HG03139 (cell line): Measurements from ENCODE around the gene UNC5A.

ENCODE experiments used
- ATAC-seq: cut with Tn5 transposase; IDR thresholded peaks from one replicate; pipeline ENCODE4 v1.9.1; 2021; ENCODE audit not compliant: unreplicated experiment

UNC5A gene

DNA sequence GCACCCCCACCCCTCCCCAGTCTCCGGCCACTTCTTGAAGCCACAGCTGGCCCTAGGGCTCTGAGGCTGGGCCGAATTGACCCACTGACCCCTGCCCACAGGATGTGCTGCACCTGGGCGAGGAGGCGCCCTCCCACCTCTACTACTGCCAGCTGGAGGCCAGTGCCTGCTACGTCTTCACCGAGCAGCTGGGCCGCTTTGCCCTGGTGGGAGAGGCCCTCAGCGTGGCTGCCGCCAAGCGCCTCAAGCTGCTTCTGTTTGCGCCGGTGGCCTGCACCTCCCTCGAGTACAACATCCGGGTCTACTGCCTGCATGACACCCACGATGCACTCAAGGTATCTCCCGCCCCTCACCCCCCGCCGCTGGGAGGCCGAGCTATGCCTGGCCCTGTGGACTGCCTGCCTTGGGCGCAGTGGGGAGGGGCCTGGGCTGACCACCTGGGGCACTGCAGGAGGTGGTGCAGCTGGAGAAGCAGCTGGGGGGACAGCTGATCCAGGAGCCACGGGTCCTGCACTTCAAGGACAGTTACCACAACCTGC lies 67.5 kb downstream of the UNC5A start:
- ATAC-seq: no peak

DNA sequence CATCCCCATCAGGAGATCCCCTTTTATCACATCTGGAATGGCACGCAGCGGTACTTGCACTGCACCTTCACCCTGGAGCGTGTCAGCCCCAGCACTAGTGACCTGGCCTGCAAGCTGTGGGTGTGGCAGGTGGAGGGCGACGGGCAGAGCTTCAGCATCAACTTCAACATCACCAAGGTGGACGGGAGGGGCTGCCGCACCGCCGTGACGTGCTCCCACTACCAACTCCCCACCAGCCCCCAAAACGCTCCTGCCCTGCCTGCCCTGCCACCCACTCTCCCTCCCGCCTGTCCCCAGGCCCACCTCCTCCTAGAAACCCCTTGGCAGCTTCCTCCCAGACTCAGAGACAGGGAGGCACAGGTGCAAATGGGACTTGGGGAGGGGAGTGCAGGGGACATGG lies 68.1 kb downstream of the UNC5A start:
- no peak for ATAC-seq

DNA sequence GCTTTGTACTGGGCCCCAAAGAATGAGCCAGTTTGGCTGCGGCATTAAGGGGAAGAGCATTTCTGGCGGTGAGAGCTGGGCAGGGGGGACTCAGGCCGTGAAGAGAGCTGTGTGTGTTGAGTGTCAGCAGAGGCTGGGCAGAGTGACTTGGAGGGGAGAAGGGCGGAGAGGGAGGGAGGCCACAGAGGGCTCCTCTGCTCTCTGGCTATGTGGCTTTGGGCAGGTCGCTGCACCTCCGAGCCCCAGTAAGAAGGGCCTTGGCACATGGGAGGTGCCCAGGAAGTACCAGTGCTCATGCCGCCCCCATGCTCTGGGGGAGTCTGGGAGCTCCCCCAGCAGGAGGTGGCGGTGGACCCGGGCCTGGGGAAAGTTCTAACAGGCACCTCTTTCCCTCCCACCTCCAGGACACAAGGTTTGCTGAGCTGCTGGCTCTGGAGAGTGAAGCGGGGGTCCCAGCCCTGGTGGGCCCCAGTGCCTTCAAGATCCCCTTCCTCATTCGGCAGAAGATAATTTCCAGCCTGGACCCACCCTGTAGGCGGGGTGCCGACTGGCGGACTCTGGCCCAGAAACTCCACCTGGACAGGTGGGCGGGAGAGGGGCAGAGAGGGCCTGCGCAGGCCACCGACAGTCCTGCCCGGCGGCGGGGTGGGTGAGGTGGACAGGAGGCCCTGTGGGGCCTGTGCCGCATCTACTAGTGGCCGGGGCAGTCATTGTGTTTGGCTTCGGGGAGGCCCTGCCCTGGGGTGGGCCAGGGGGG lies 68.7 kb downstream of the UNC5A start:
- no peak for ATAC-seq

DNA sequence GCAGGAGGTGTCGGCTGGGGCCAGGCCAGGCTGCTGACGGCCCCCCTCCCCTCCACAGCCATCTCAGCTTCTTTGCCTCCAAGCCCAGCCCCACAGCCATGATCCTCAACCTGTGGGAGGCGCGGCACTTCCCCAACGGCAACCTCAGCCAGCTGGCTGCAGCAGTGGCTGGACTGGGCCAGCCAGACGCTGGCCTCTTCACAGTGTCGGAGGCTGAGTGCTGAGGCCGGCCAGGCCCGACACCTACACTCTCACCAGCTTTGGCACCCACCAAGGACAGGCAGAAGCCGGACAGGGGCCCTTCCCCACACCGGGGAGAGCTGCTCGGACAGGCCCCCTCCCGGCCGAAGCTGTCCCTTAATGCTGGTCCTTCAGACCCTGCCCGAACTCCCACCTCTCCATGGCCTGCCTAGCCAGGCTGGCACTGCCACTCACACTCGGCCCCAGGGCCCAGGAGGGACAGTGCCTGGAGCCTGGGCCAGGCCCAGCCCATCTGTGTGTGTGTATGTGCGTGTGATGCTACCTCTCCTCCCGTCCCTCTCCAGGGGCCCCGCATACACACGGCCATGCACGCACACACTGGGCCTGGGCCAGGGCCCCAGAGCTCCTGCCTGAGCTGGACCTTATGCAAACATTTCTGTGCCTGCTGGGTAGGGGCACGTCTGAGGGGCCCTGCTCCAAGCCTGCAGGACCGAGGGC lies 69.5 kb downstream of the UNC5A start:
- no peak for ATAC-seq

DNA sequence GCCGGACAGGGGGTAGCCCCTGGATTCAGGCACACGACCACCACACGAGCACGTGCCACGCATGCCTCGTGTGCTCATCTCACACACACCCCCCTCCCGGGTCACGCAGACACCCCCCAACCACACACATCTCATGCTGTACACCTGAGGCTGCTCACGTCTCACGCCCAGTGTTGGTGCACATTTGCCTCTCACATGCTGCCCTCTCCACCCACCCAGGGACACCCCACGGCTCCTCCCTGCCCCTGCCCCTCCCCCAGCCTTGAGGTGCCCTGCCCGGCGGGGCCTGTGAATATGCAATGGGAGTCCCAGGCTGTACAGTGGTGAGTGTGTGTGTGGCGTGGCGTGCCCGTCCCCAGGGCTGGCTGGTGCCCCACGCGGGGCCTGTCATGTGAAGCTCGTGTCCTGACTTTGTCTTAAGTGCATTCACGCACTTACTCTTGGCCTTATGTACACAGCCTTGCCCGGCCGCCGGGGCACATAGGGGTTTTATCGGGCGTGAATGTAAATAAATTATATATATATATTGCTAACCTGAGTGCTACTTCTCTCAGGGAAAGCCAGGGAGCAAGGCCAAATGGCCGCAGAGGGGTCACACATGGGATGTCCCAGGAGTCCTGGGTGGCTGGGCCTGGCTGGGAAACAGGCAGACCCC lies 70.1 kb downstream of the UNC5A start:
- ATAC-seq: no peak

DNA sequence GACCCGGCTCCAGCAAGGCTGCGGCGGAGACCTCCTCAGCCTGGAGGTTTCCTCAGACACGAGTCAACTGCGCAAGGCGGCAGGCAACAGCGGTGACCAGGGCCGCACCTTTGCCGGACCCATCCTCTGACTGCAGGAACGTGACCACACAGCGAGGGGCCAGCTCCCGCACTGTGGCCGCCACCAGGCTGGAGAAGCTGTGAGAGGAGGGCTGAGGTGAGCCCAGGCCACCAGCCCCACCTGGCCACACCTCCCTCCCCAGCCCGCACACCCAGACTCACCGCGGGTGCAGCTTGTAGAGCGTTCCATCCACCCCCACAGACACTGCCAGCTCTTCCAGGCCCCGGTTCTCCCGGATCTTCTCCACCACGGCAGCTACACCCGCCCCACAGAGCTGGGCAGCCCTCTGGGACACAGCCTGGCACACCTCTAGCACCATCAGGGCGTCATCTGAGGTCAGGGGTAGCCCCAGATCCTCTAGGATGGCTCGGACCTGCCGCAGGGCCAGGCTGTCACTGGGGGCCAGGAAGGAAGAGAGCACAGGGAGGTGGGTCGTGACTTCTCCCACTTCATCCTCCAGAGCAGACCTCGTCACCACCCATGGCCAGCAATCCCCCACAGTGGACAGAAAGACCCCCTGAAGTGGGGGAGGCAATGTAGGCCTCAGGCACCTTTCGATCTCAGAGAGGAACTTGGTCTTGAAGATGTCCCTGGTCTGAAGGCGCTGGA lies 70.8 kb downstream of the UNC5A start:
- ATAC-seq: no peak

DNA sequence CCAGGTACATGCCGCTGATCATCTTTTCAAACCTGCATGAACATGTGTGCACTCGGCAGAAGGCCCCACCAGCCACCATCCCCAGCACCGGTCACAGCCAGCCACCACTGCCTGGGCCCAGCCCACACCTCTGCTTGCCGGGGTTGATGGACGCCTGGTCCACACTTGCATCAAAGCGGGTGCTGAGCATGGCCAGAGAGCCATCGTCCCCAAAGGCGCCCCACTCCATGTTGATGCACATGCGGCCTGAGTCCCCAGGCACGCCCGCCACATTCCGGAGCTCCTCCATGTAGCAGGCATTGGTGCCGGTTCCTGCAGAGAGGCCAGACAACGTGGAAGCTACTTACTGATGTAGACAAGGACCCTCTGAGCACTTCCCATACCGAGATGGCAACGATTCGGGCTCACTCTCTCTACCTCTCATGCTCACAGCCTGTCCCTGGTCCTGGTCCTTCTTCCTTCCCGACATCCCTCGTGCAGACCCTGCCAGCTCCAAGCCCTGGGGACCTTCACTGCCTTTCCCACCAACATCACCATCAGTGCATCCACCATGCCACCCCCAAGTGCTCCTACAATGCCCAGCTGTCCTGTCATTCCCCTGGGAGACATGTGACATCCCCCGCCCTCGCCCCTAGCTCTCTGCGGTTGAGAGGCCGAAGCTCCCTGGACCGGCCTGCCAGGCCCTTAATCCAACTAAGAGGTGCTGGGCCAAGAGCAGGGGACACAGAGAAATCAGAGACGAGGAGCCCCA lies 71.6 kb downstream of the UNC5A start:
- no peak for ATAC-seq

DNA sequence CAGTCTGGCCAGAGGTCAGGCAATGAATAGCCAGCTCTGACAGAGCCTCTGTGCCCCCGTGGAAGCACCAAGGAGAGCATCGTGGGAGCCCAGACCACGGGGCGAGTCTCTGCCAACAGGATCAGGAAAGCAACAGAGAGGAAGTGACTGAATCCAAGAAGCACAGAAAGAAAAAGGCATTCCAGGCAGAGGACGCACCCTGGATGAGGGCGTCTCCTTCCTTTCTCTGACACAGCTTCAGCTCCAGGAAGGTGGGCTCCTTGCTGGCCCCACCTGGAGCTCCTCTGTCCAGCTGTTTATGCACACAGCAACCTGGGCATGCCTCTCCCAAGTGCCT lies 72.2 kb downstream of the UNC5A start:
- ATAC-seq: no peak

DNA sequence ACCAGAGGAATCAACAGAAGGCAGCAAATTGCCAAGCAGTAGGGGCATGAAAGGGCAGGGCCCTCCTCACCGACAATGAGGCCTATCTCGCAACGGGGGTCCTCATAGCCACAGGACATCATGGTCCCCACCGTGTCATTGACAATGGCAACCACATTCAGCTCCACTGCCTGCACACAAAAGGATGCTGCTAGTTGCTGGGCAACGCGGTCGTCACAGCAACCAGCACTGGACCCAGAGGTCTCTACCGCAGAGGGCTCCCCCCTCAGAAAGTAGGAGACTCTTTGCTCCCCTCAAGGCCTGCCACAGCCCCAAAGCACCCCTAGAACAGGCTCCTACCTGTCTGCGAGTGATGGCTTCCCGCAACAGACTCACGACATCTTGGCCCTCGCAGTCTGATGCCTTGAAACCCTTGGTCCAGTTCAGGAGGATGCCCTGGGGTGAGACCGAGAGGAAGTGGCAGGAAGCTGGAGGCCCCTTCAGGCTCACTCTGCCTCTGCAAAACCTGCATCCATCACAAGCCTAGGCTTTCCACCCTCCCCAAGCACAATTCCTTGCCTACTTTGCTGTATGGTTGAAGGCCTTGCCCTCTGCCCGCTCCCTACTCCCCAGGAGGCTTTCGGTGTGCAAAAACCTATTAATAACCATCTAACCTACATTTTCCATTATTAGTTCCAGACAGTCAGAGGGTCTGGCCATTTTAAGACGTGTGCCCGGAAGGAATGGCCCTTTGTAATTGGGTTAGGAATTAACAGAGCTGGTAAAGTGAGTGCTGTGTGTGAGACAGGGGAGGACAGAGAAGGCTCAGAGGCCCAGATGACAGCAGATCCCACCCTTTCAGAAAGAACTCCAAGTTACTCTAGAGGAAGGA lies 73.6 kb downstream of the UNC5A start:
- no peak for ATAC-seq

DNA sequence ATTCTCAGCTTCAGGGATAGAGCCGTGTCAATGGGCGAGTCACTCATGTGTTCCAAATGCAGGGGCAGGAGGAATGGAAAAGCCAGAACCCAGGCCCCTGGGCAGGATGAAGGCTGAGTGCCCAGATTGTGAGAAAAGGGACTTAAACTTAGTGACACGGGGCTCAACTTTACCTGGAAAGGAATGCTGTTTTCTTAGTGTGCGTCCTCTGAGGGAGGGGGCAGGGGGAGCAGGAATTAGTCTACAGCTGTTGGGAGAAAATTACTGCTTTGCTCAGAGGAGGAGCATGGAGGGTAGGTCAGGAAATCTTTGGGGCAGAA lies 74.2 kb downstream of the UNC5A start:
- no peak for ATAC-seq

DNA sequence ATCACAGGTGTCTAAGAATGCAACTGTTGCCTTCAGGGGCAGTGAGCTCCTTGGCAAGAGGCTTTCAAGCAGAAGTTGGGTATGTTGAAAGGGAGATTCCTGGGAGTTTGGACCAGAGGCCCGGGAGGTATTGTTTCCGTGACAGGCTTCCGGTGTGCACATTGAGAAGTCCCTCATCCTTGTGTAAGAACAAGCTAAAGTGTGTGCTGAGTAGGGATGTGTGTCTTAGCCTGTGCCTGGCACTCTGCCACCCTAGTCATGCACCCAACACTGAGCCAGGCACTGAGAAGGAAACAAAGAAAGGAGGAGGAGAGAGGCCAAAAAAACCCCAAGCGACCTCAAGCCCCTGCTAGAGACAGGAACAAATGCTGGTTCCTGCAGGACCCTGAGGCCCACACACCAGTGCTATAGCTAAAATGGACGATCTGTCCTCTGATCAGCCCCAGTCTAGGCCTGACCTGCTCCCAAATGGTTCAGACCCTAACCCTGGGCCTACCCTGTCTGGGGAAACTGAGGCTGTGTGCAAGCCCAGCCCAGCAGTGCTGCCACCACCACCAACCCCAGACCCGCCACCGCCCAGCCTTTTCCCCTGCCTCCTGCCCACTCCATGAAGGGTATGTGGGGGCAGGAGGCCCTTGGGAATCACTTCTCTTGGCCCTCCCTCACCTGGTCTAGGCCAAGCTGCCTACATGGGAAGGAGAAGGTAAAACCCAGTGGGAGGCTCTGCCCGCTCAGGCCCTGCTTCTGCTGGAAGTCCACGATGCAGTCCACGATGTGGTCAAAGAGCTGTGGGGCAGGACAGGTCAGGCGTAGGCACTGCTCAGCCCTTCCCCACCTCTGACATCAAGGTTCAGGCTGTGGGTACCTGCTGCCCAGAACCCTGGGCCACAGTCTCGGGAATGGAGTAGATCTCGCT lies 76.2 kb downstream of the UNC5A start:
- ATAC-seq: no peak

DNA sequence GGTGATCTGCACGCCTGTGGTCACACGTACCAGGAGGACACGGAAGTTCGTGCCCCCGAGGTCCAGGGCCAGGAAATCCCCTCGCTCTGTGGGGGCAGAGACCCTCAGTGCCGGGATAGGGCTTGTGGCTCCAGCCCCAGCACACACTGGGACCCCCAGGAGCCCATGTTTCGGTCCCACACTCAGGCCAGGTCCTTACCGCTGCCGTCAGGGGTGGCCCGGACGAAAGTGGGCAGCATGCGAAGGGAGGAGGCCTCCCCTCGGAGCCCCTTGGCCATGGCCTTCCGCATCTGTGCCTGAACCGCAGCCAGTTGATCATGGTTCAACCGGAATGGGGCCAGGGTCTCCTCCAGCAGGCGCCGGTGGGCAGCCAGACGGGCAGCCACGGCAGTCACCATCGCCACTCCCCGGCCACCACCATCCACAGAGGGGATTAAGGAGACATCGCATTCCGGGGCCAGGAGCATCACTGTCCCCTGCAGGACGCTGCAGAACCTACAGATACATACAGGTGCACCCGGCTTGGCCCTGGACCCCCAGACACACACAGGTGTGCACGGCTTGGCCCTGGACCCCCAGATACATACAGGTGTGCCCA lies 77.0 kb downstream of the UNC5A start:
- ATAC-seq: no peak

DNA sequence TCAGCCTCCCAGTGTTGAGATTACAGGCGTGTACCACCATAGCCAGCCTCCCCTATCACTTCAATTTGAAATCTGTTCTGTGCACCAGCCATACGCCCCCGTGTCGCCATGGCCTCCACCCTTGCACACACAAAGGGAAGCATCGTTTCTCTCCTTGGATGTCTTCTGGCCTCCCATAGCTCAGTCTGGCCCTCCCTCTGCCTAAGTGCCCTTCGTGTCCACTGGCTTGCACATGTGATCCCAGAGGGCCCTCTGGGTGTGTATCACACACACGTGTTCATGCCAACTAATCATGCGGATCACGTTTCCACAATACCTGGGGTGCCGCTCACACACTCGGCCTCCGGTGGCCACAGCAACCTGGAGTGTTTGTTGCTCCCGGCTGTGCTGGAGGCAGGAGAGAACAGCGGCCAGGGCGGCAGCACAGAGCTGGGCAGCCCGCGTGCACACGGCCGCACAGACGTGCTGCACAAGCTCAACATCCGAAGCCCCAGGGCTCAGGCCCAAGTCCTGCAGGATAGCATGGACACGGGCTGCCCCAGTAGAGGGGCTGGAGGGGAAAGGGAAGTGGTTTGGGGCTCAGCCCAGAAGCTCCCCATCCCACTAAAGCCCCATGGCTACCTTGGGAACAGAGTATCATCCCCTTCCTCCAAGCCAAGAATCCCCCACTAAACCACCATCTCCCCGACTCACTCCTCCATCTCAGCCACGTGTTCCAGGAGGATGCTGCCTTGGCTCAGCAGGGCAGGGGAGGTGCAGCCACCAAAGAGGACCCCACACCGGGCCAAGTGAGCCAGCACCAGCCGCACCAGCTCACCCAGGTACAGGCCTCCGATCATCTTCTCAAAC lies 77.9 kb downstream of the UNC5A start:
- no peak for ATAC-seq

DNA sequence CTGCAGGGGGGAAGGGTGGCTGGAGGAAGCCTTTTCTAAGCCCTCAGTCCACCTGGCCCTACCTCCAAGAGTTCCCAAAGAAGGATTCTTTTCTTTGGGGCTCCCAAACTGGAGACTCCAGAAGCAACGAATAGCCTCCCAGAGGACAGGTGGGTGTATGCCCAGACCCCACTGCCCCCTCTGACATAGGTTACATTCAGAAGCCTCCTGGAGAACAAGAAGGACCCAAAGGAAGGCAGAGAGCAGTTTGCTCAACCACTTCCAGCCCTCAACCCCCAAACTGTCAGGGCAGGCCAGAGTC lies 78.5 kb downstream of the UNC5A start:
- ATAC-seq: no peak

DNA sequence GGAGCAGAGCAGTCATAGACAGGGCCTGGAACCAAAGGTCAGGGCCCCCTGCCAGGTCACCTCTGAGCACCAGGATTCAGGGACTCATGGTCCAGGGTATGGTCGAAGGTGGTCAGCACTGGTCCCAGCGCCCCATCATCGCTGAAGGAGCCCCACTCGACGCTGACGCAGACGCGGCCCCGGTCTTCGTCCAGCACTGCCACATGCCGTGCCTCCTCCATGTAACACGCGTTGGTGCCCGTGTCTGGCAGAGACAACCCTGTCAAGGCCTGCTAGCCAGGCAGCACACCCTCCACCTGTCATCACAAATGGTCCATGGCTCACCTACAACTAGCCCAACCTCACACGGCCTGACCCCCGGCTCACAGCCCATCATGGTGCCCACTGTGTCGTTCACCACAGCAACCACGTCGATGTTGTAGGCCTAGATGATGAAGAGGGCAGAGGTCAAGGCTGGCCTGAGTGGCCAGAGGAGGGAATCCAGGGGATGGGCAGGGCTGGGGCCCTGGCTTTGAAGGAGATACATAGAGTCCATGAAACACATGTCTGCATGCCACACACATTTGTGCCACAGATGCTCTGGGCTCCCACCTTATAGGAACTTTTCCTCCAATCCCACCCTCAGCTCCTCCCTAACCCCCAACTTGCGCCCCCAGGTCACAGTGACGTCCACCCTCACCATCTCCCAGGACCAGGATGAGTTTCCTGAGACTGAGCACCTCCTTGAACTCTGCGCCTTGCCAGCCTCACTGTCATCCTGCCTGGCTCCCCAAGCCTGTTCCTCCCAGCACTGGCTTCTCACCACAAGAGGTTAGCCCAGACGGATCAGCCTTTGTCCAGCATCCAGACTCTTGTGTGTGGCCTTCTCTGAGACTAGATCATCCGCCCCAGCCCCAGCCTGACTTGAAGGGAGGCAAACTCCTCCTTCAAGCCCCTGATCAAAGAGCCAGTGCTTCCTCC lies 79.2 kb downstream of the UNC5A start:
- no peak for ATAC-seq

DNA sequence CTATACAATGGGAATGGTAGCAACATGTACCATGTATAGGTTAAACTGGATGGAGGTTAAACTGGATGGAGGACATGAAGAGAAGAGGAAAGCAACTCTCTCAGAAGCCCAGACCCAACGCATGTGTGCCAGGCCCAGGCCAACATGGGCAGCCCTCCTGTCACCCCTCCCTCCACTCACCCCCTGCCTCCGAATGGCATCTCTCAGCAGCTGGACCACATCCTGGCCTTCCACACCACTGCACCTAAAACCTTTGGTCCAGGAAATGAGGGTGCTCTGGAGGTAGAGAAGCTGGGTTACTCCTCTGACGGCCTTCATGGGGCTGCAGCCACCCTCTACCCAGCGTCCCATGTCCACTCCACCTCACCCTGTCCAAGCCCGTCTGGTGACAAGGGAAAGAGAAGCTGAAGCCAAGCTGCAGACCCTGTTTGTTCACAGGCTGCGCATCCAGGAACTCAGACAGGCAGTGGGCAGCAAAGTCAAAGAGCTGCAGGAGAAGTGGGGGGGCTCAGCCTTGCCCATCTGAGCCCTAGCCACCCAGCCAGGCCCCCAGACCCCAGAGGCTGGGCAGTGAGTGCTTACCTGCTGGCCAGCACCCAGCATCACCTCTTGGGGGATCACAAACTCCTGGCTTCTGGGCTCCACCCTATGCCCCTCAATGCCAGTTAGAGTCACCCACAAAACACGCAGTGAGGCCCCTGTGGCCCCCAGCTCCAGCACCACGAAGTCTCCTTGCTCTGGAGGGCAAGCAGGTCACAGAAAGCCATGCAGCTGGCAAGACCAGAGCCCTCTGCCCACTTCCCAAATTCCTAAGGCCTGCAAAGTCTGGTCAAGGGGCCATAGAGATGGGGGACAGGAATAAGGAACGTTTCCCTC lies 80.3 kb downstream of the UNC5A start:
- no peak for ATAC-seq
